Measurements from ENCODE around the gene KIAA0232. TPM values are rescaled to one million over a fixed set of nuclear protein-coding genes. Genes with fewer than 3 reads are reported as not detected.

Gene KIAA0232
- total and polyA plus RNA-seq, 2 experiments from 2014 or later, result 11.3 to 34.3 TPM

- no peak overlapping the region for H3K27ac ChIP-seq
- H3K4me2 ChIP-seq, result no peak overlapping the region
- no peak overlapping the region for H2AFZ ChIP-seq
- H3K9me3 ChIP-seq (ENCODE audit: low read depth), result no peaks in the 10 kb centered on the region
- 89% methylated on average over 12 of the region's 12 CpGs for WGBS (ENCODE audit: low lambda C conversion rate, missing lambda C conversion rate)
- no peak overlapping the region for H3K4me3 ChIP-seq
- no peaks in the 10 kb centered on the region for H4K20me1 ChIP-seq (ENCODE audit: insufficient read depth, poor library complexity, severe bottlenecking)
- TF ChIP-seq EZH2phosphoT487 (IDR thresholded peaks at IDR 0.05; ENCODE audit: low read depth, severe bottlenecking, unreplicated experiment) (no peak), EZH2 (IDR thresholded peaks at IDR 0.05; ENCODE audit: borderline replicate concordance) (no peak), CTCF (IDR thresholded peaks at IDR 0.05; ENCODE audit: poor library complexity) (no peak)
- H3K27me3 ChIP-seq, result no peaks in the 10 kb centered on the region
- H3K9me2 ChIP-seq (replicated peaks; ENCODE audit: insufficient read depth), result no peaks in the 10 kb centered on the region
- peaks cover 7% of the 10 kb centered on the region for H3K4me1 ChIP-seq (ENCODE audit: insufficient read depth)
- no peak for DNase-seq (ENCODE audit: low spot score)
- no peaks in the 10 kb centered on the region for H3K36me3 ChIP-seq (replicated peaks; ENCODE audit: insufficient read depth, low read depth)
- no peaks in the 10 kb centered on the region for H3K79me2 ChIP-seq
Observed at GRCh38 chr4:6900956-6901355, 118.4 kb downstream of the KIAA0232 start.

- Histone ChIP-seq H3K27me3 (no peaks in the 10 kb centered on the region), H3K4me1 (ENCODE audit: insufficient read depth) (peaks cover 7% of the 10 kb centered on the region), H3K9me2 (replicated peaks; ENCODE audit: insufficient read depth) (no peaks in the 10 kb centered on the region), H4K20me1 (ENCODE audit: insufficient read depth, poor library complexity, severe bottlenecking) (no peaks in the 10 kb centered on the region), H3K4me2 (no peak overlapping the region), H2AFZ (no peak overlapping the region), H3K79me2 (no peaks in the 10 kb centered on the region), H3K9me3 (ENCODE audit: low read depth) (no peaks in the 10 kb centered on the region), H3K36me3 (replicated peaks; ENCODE audit: insufficient read depth, low read depth) (no peaks in the 10 kb centered on the region), H3K4me3 (no peak overlapping the region), H3K27ac (no peak overlapping the region)
- no peak for DNase-seq (ENCODE audit: low spot score)
- TF ChIP-seq CTCF (IDR thresholded peaks at IDR 0.05; ENCODE audit: poor library complexity), result no peak
- TF ChIP-seq EZH2phosphoT487 (IDR thresholded peaks at IDR 0.05; ENCODE audit: low read depth, severe bottlenecking, unreplicated experiment), result no peak
- no peak for TF ChIP-seq EZH2 (IDR thresholded peaks at IDR 0.05; ENCODE audit: borderline replicate concordance)
- 89% methylated on average over 24 of the region's 24 CpGs for WGBS (ENCODE audit: low lambda C conversion rate, missing lambda C conversion rate)
Observed at GRCh38 chr4:6901669-6902317, 119.3 kb downstream of the KIAA0232 start.

- H4K20me1 ChIP-seq (ENCODE audit: insufficient read depth, poor library complexity, severe bottlenecking), result no peaks in the 10 kb centered on the region
- H3K4me3 ChIP-seq, result no peak overlapping the region
- DNase-seq (ENCODE audit: low spot score), result no peak
- no peaks in the 10 kb centered on the region for H3K79me2 ChIP-seq
- H3K27me3 ChIP-seq, result no peaks in the 10 kb centered on the region
- H3K27ac ChIP-seq, result peak overlapping the region; percentile 31
- H3K9me2 ChIP-seq (replicated peaks; ENCODE audit: insufficient read depth), result no peaks in the 10 kb centered on the region
- TF ChIP-seq EZH2phosphoT487 (IDR thresholded peaks at IDR 0.05; ENCODE audit: low read depth, severe bottlenecking, unreplicated experiment), result no peak
- no peak for TF ChIP-seq CTCF (IDR thresholded peaks at IDR 0.05; ENCODE audit: poor library complexity)
- no peak for TF ChIP-seq EZH2 (IDR thresholded peaks at IDR 0.05; ENCODE audit: borderline replicate concordance)
- peaks cover 7% of the 10 kb centered on the region for H3K4me1 ChIP-seq (ENCODE audit: insufficient read depth)
- H3K4me2 ChIP-seq, result no peak overlapping the region
- no peaks in the 10 kb centered on the region for H3K36me3 ChIP-seq (replicated peaks; ENCODE audit: insufficient read depth, low read depth)
- H2AFZ ChIP-seq, result no peak overlapping the region
- no peaks in the 10 kb centered on the region for H3K9me3 ChIP-seq (ENCODE audit: low read depth)
- WGBS (ENCODE audit: low lambda C conversion rate, missing lambda C conversion rate), result 73% methylated on average over 25 of the region's 27 CpGs
Observed at GRCh38 chr4:6902318-6903042, 120.0 kb downstream of the KIAA0232 start.
